Activated naive CD8-positive, alpha-beta T cell treated with anti-CD3 and anti-CD28 coated beads, Interleukin-2, amount 50 U/mL, for 24 hours (primary cell): ENCODE results near the gene RNASEH2B.

Experiments used
- ATAC-seq: fragments of 150-1000 bp; cut with Tn5 transposase; one replicate; pipeline ENCODE4 v1.10.0; 2021
- DNase-seq: peaks from one replicate; pipeline ENCODE4 v3.0.0; 2021
- H3K27ac Mint-ChIP-seq: one replicate; pipeline ENCODE4 v1.8.0; 2021; ENCODE audit warnings: mild to moderate bottlenecking, mixed read lengths
- H3K27me3 Mint-ChIP-seq: one replicate; pipeline ENCODE4 v1.8.0; 2021; ENCODE audit warnings: mixed read lengths
- H3K36me3 Mint-ChIP-seq: one replicate; pipeline ENCODE4 v1.8.0; 2021; ENCODE audit warnings: low read depth, mixed read lengths
- H3K4me1 Mint-ChIP-seq: one replicate; pipeline ENCODE4 v1.8.0; 2021; ENCODE audit warnings: mixed read lengths
- H3K4me3 Mint-ChIP-seq: one replicate; pipeline ENCODE4 v1.8.0; 2021; ENCODE audit warnings: mild to moderate bottlenecking, moderate library complexity, mixed read lengths
- H3K9me3 Mint-ChIP-seq: one replicate; pipeline ENCODE4 v1.8.0; 2021; ENCODE audit warnings: mixed read lengths

RNASEH2B gene

GRCh38 chr13:50990065-50990817, 80.7 kb downstream of the RNASEH2B start:
- Mint-ChIP-seq H3K27me3 (no peaks in the 10 kb centered on the region), H3K4me1 (peaks cover 18% of the 10 kb centered on the region), H3K4me3 (no peak overlapping the region), H3K9me3 (peaks cover 4% of the 10 kb centered on the region), H3K36me3 (no peaks in the 10 kb centered on the region), H3K27ac (no peak overlapping the region)
- no peak for ATAC-seq
- no peak for DNase-seq

- Mint-ChIP-seq H3K36me3 (no peaks in the 10 kb centered on the region), H3K4me3 (no peak overlapping the region), H3K27me3 (no peaks in the 10 kb centered on the region), H3K4me1 (peaks cover 18% of the 10 kb centered on the region), H3K9me3 (peaks cover 4% of the 10 kb centered on the region), H3K27ac (no peak overlapping the region)
- ATAC-seq (no peak), DNase-seq (no peak)
These were observed 81.4 kb downstream of the RNASEH2B start for GRCh38 chr13:50990818-50991506.

DNA sequence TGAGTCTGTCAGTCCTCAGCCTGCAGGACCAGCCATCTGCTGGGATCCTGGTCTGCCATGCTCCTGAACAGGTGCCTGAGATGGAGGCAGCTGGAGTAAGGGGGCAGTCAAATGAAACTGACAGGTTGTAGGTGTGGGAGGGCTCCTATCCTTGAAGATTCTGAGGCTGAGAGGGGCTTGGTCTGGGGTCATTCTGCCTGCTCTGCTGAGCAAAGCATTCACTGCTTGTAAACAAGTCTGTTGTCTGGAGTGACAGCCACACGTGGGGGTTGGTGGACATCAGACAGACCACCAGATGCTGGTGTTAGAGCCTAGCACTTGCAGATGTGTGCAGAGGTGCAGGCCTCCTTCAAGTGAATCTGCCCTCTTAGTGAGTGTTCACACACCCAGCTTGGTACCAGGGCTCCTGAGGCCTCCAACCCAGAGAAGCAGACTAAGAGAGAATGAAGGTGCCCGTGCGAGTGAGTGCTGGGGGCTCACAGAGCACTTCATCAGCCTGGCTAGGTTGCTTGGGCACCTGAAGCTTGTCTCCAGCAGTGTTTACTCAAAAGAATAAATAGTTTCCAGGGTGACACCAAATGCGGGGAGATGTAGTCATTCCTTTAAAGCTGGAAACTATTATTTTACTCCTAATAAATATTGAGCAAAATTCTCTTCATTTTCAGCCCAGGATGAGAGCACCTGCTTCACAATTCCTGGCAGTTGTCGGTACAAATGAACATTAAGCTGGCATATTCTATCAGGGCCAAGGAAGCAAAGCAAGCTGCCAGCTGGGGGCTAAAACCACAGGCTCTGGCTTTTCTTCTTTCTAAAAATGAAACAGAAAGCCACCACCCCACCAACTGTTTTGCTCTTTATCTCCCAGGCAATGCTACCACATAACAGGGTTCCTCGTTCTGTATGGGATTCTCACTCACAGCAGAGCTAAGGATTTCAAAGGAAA, 82.3 kb downstream of the RNASEH2B start:
- no peaks in the 10 kb centered on the region for H3K27me3 Mint-ChIP-seq

DNA sequence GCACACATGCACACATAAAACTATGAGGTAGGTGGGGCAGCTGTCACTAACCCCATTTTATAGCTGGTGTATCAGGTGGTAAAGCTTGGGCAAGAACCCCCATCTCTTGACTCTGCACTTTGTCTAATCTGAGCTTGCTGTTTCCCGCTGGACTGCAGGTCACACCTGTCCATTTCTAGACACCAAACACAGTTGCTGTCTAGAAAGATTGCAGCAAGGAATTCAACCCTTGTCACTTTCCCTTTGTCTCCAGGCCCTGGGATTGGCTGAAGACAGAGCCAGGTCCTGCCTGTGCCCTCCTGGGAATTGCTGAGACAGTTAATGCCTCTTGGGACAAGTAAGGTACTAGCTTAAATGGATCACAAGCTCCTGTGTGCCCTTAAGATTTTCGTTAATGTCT, 83.8 kb downstream of the RNASEH2B start:
- ATAC-seq (no peak), DNase-seq (no peak)
- H3K4me3 Mint-ChIP-seq, result no peak overlapping the region
- no peaks in the 10 kb centered on the region for H3K36me3 Mint-ChIP-seq
- H3K9me3 Mint-ChIP-seq, result peaks cover 4% of the 10 kb centered on the region
- H3K27ac Mint-ChIP-seq, result no peak overlapping the region
- H3K4me1 Mint-ChIP-seq, result peaks cover 18% of the 10 kb centered on the region
- no peaks in the 10 kb centered on the region for H3K27me3 Mint-ChIP-seq

More for the DNA sequence above, 82.3 kb downstream of the RNASEH2B start:
- peaks cover 18% of the 10 kb centered on the region for H3K4me1 Mint-ChIP-seq
- no peak overlapping the region for H3K4me3 Mint-ChIP-seq
- peaks cover 4% of the 10 kb centered on the region for H3K9me3 Mint-ChIP-seq
- peak overlapping the region; percentile 68 for H3K27ac Mint-ChIP-seq
- DNase-seq (peak; percentile 5), ATAC-seq (peak; percentile 90)
- H3K36me3 Mint-ChIP-seq, result no peaks in the 10 kb centered on the region

DNA sequence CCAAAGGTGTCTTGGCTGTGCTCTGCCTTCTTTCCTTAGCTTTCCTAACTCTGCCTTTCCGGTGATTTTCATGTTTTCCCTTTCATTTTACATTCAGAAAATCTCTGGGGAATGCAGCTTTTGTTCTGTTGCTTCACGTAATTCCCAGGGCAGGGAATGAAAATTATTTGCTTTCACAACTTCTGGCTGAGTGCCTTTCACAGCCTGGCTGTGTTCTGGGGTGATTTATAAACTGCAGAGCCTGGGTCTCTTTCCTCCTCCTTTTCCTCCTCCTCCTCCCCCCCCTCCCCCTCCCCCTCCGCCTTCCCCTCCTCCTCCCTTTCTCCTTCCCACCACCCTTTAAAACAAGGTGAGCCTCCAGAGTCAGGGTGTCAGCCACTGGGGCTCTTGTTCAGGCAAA, 84.3 kb downstream of the RNASEH2B start:
- no peak overlapping the region for H3K4me3 Mint-ChIP-seq
- no peaks in the 10 kb centered on the region for H3K27me3 Mint-ChIP-seq
- no peak overlapping the region for H3K27ac Mint-ChIP-seq
- ATAC-seq, result no peak
- DNase-seq, result no peak
- H3K9me3 Mint-ChIP-seq, result peaks cover under 1% of the 10 kb centered on the region
- H3K4me1 Mint-ChIP-seq, result peaks cover 18% of the 10 kb centered on the region
- H3K36me3 Mint-ChIP-seq, result no peaks in the 10 kb centered on the region

- H3K4me3 Mint-ChIP-seq, result no peak overlapping the region
These were observed 85.1 kb downstream of the RNASEH2B start for GRCh38 chr13:50994651-50995050.

GRCh38 chr13:50995854-50996253, 86.3 kb downstream of the RNASEH2B start:
- ATAC-seq (no peak), DNase-seq (no peak)
- Mint-ChIP-seq H3K9me3 (no peaks in the 10 kb centered on the region), H3K36me3 (no peaks in the 10 kb centered on the region), H3K27me3 (no peaks in the 10 kb centered on the region), H3K4me1 (peaks cover 18% of the 10 kb centered on the region), H3K4me3 (no peak overlapping the region), H3K27ac (no peak overlapping the region)

More at GRCh38 chr13:50994651-50995050, 85.1 kb downstream of the RNASEH2B start:
- no peak for ATAC-seq
- H3K27me3 Mint-ChIP-seq, result no peaks in the 10 kb centered on the region
- H3K4me1 Mint-ChIP-seq, result peaks cover 18% of the 10 kb centered on the region
- H3K27ac Mint-ChIP-seq, result no peak overlapping the region
- no peaks in the 10 kb centered on the region for H3K36me3 Mint-ChIP-seq
- no peak for DNase-seq
- H3K9me3 Mint-ChIP-seq, result no peaks in the 10 kb centered on the region

DNA sequence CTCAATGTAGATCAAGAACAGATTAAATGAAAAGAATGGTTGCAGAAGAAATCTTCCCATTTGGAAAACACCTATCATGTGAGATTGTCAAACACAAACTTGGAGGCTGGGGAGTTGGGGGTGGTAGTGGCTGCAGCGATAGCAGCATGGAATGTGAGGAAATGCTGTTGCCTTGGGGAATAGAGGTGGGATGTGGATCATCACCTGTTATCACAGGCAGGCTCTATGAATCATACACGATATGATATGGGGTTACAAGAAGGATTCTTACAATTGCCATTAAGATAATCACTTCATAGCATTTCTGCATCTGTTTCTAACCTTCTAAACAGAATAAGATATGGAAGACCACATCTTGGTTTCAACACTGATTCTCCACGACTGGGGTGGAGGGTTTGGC, 88.7 kb downstream of the RNASEH2B start:
- H3K27me3 Mint-ChIP-seq, result no peaks in the 10 kb centered on the region
- ATAC-seq, result no peak
- H3K4me1 Mint-ChIP-seq, result no peaks in the 10 kb centered on the region
- no peak overlapping the region for H3K4me3 Mint-ChIP-seq
- no peaks in the 10 kb centered on the region for H3K36me3 Mint-ChIP-seq
- no peak for DNase-seq
- no peaks in the 10 kb centered on the region for H3K9me3 Mint-ChIP-seq
- H3K27ac Mint-ChIP-seq, result no peak overlapping the region

DNA sequence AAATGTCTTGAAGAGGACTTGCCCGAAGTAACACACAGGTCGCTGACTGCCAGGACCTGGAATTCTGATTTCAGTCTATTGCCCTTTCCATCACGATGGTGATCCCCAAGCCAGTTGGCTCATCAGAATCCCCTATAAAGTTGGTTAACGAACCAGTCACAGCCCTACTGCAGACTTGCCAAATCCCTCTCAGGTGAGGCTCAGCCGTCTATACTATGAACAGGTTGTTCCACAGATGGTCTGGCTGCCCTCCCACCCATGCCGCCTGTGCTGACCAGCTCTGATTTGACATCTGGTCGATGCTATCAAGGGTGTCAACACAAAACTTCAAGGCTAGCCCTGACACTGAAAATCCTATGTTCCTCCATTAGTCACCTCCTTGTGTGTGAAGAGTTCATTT, 90.0 kb downstream of the RNASEH2B start:
- no peak for DNase-seq
- no peaks in the 10 kb centered on the region for H3K4me1 Mint-ChIP-seq
- ATAC-seq, result no peak
- H3K27ac Mint-ChIP-seq, result no peak overlapping the region
- no peak overlapping the region for H3K4me3 Mint-ChIP-seq
- peaks cover 3% of the 10 kb centered on the region for H3K27me3 Mint-ChIP-seq
- no peaks in the 10 kb centered on the region for H3K9me3 Mint-ChIP-seq
- no peaks in the 10 kb centered on the region for H3K36me3 Mint-ChIP-seq

DNA sequence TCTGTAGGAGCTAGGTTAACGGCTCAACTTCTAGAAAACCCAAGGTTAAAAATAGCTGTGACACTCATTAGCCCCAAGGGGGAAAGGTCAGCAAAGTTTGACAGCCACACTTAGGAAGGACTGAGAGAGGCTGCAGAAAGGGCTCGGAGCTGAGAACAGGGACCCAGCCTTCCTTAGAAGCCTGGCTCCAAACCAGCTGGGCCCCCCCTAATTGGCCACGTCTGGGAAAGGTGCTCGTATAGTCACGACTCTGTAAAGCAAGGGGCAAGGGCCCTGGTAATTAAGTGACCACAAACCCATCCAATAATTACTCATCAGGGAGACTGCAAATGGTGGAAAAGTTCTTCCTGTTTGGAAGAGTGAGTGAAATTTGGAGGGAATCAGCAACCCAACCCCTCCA, 90.5 kb downstream of the RNASEH2B start:
- DNase-seq, result no peak
- H3K27me3 Mint-ChIP-seq, result peaks cover 5% of the 10 kb centered on the region
- no peak for ATAC-seq
- no peaks in the 10 kb centered on the region for H3K4me1 Mint-ChIP-seq
- H3K4me3 Mint-ChIP-seq, result no peak overlapping the region
- H3K9me3 Mint-ChIP-seq, result no peaks in the 10 kb centered on the region
- H3K27ac Mint-ChIP-seq, result no peak overlapping the region
- no peaks in the 10 kb centered on the region for H3K36me3 Mint-ChIP-seq

DNA sequence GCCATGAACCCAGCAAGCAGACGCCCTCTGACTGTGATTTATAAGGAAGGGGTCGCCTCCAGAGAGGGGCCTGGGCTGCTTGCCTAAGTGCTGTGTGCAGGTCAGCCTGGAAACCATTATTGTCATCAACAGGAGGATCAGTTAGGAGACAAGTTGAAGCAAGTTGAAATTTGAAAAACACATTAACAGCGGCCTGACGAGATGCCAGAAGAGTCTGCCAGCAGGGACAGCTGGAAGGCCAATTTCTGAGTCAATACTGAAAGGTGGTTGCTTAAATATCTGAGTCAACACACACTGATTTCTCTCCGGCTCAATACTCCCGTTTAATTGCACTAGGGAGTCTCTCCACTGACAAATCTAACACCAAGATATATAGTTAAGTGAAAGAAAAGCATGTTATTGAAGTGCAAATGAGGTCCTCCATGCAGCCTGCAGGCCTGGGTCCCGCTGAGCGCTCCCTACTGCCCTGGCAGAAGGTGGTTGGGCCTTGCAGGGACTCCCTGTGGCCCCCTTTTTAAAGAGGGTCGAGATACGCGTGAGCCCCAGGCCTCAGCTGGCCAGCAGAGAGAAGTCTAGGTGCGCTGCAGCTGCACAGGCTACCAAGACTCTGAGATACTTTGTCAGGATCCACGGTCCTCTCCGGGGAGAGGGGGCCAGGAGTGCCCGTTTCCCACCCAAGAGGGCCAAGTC, 91.1 kb downstream of the RNASEH2B start:
- DNase-seq (no peak), ATAC-seq (no peak)
- Mint-ChIP-seq H3K4me1 (no peaks in the 10 kb centered on the region), H3K27me3 (peaks cover 5% of the 10 kb centered on the region), H3K27ac (no peak overlapping the region), H3K36me3 (no peaks in the 10 kb centered on the region), H3K4me3 (no peak overlapping the region), H3K9me3 (no peaks in the 10 kb centered on the region)

- H3K27ac Mint-ChIP-seq, result no peak overlapping the region
- DNase-seq, result no peak
- H3K27me3 Mint-ChIP-seq, result peaks cover 5% of the 10 kb centered on the region
- H3K9me3 Mint-ChIP-seq, result no peaks in the 10 kb centered on the region
- no peaks in the 10 kb centered on the region for H3K36me3 Mint-ChIP-seq
- ATAC-seq, result no peak
- H3K4me3 Mint-ChIP-seq, result no peak overlapping the region
- no peaks in the 10 kb centered on the region for H3K4me1 Mint-ChIP-seq
These were observed 91.7 kb downstream of the RNASEH2B start for GRCh38 chr13:51001335-51001734.

DNA sequence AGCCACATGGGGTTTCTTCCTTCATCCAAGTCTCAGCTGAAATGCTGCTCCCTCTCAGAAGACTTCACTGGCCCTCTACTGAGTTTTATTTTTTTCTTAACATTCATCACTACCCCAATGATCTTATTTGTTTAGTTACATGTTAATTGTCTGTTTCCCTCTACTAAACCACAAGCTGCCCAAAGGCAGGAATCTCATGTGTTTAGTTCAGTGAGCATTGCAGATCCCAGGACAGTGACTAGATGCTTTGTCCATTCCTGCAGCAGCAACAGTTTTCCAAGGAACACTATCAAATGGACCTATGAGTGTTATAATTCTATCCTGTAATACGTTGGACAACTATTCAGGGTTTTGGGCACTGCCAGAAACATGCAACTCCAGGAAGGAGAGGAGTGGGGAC, 93.1 kb downstream of the RNASEH2B start:
- no peak for ATAC-seq
- no peaks in the 10 kb centered on the region for H3K36me3 Mint-ChIP-seq
- no peaks in the 10 kb centered on the region for H3K9me3 Mint-ChIP-seq
- H3K4me3 Mint-ChIP-seq, result no peak overlapping the region
- H3K27me3 Mint-ChIP-seq, result peaks cover 5% of the 10 kb centered on the region
- H3K4me1 Mint-ChIP-seq, result no peaks in the 10 kb centered on the region
- no peak overlapping the region for H3K27ac Mint-ChIP-seq
- DNase-seq, result no peak

DNA sequence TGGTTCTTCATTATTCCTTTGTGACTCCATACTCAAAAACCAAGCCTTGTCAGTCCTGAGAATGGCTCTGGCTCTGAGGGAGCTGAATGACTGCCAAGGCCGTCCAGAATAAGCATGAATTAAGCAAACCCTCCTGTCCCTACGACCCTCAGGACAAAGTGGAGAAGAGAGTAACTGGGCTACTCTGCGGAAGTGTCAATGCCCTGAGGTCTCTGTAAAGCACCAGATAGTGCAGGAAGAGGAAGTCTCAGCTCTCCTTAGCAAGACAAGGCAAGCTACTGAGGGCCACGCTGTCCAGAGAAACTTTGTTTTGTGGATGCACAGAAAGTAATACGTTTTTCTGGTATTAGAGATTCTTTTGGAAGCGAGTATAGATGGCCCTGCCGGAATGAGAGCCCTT, 94.1 kb downstream of the RNASEH2B start:
- H3K4me1 Mint-ChIP-seq, result no peaks in the 10 kb centered on the region
- DNase-seq (no peak), ATAC-seq (no peak)
- H3K27ac Mint-ChIP-seq, result no peak overlapping the region
- H3K27me3 Mint-ChIP-seq, result peaks cover 5% of the 10 kb centered on the region
- no peak overlapping the region for H3K4me3 Mint-ChIP-seq
- H3K9me3 Mint-ChIP-seq, result no peaks in the 10 kb centered on the region
- H3K36me3 Mint-ChIP-seq, result no peaks in the 10 kb centered on the region
